Measurements from ENCODE around the gene MT1M.
"Not testable (repeated sequence)": the region's sequence is repeated elsewhere in the genome, so short reads cannot be mapped to it uniquely, and the experiment has no call there.

Gene MT1M

GRCh38 chr16:56649820-56650219 is 17.4 kb downstream of the MT1M start:
- no peak for DNase-seq (ENCODE audit: low read depth)

GRCh38 chr16:56651586-56651985 is 19.1 kb downstream of the MT1M start, which contains the start of gene MT1B:
MT1B (plus strand) TSS chr16:56651886; CDS start chr16:56651954, 68 bp downstream.
- no peak for DNase-seq (ENCODE audit: low read depth)

- no peak for DNase-seq (ENCODE audit: low read depth)
These were observed 20.1 kb downstream of the MT1M start for GRCh38 chr16:56652600-56652999.

DNA sequence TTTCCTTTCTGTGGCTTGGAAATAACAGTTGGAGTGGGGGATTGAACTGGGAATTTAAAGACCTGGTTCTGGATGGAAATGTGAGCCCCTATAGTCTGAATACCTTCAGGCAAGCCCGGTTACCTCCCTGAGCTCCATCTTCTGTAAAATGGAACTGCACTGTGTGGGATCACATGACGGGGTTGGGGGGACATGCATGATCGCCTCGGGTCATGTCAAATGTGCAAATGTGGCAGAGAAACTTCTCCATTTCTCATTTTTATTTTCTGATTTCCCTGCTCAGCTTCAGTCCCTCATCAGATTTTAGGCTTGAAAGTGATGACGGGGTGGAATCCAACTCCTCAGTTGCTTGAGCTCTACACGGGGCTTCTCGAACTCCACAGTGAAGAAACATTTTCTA is 20.8 kb downstream of the MT1M start:
- no peak for DNase-seq (ENCODE audit: low read depth)

DNA sequence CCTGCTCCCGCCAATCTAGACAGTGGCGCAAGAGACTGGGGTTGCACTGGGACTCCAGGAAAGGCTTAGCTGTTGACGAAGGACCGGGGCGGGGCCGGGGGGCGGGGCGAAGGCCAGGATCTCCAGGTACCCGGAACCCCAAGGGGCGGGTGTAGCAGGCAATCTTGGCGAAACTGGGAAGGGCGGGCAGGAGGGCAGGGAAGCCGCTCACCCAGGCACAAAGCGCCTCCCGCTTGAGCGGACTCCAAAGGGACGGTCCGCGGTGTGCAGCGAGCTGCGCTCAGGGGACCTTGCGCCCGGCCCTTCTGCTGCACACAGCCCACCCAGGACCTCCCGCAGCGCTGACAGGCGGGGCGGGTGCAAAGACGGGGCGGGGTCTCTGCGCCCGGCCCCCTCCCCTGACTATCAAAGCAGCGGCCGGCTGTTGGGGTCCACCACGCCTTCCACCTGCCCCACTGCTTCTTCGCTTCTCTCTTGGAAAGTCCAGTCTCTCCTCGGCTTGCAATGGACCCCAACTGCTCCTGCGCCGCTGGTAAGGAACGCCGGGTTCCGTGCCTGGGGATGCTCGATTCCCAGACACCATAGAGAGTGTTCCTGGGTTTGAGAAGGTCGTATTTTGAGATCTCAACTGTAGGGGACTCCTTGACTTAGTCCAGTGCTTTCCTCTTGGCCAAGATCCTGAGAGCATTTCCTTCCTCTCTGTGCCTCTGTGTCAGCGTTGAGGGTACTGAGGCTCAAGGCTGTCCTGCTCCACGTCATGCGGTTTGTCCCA is 25.3 kb downstream of the MT1M start, which contains the start of gene MT1F:
MT1F (plus strand) TSS at position 405 of the 772 bp plus-strand sequence; CDS start at position 505, 100 bp downstream.
- DNase-seq (ENCODE audit: low read depth): peak; percentile 42

- DNase-seq (ENCODE audit: low read depth): no peak
These were observed 25.9 kb downstream of the MT1M start for GRCh38 chr16:56658327-56658875.

DNA sequence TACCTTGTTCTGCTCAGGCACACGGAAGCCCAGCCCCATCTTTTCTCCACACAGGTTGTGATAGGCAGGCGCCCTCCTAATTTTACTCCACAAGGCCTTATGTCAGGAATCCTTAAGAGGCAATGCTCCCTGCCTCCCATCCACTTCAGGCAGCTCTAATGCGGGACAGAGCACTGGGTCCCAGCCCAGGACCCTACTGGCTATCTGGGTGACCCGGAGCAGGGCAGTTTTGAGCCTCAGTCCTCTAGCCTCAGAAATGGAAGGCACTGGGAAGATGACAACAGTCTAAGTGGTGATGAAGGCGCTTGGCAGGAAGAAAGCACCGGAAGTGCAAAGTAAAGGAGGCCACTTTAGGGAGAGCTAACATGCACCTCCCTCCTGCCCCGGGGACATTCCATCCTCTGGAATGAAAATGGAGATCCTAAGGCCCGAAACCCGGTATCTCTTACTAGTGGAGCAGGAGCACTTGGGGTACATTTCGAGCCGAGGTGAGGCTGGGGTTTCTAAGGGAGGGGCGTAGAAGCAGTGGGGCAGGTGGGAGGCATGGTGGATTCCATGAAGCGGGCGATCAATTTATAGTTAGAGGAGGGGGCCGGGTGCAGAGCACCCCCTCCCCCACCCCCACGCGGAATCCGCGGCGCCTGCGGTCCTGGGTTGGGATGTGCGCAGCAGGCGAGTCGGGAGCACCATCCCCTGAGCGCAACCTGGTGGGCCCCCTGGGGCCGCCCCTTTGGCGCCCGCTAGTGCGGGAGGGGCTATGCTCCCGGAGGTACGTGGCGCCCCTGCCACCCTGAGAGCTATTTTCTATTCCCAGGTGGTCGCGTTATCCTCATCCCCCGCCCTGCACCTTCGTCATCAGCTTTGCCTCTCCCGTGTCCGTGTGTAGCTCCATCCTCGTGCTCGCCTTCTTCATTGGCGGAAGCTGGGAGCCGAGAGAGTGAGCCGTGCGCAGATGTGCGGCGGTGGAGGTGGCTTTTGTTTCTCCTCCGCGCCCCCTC is 30.2 kb downstream of the MT1M start:
- DNase-seq (ENCODE audit: low read depth): no peak

DNA sequence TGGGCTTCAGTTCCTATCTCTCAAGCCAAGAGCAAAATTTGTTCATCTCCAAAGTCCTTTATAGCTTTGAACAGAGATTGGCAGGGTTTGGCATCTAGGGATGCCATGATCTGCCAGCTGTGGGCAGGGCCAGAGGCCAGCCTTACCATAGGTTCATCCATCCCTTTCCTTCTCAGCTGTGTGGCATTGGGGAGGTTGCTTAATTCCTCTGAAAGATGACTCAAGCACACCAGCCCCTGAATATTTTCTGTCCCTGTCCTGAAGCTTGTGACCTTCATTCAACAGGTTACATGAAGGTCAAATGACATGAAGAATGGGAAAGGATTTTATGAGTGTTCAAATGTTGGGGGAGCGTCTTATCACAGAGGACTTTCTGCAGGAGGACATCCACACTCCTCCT is 32.0 kb downstream of the MT1M start:
- DNase-seq (ENCODE audit: low read depth): no peak

DNA sequence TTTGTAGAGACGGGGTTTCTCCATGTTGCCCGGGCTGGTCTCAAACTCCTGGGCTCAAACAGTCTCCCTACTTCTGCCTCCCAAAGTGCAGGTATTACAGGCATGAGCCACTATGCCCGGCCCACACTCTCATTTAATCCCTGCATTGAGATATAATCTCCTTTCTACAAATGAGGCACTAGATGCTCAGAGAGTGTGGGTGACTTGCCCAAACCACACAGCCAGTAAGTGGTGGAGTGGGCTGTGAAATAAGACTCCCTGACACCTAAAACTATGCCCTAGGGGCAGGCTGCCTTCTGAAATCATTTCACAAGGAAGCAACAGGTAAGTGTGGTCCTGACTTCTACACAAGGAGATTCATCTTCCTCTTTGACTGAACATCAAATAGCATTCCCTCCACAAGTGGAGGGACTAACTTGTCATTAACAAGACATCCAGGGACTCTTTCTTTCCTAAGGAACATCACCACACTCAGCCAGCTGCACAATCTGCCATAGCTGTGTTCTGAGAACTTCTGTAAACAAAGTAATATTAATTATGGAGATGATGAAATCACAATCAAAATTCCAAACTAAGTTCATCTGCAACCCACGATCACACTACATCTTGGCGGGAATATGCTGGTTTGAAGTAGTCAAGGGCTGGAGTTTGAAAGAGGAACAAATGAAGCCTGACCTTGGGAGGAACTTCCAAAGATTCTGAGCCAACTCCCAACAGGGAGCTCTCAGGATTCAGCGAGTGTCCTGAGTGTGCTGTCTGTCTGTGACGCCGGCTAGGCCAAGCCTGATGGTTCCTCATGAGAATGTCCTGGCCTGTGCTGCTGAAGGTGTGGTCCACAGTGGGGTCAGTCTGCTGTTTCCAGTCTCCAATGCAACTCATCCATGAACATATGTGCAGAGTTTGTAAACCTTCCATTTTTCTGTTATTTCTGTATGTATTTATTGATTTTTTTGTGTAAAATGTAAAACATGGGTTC is 33.1 kb downstream of the MT1M start:
- DNase-seq (ENCODE audit: low read depth): not testable (repeated sequence)

GRCh38 chr16:56667581-56668571 is 35.4 kb downstream of the MT1M start, which contains the start of gene MT1G:
MT1G (minus strand) TSS chr16:56668065; CDS start chr16:56667993, 72 bp downstream.
- DNase-seq (ENCODE audit: low read depth): no peak

DNA sequence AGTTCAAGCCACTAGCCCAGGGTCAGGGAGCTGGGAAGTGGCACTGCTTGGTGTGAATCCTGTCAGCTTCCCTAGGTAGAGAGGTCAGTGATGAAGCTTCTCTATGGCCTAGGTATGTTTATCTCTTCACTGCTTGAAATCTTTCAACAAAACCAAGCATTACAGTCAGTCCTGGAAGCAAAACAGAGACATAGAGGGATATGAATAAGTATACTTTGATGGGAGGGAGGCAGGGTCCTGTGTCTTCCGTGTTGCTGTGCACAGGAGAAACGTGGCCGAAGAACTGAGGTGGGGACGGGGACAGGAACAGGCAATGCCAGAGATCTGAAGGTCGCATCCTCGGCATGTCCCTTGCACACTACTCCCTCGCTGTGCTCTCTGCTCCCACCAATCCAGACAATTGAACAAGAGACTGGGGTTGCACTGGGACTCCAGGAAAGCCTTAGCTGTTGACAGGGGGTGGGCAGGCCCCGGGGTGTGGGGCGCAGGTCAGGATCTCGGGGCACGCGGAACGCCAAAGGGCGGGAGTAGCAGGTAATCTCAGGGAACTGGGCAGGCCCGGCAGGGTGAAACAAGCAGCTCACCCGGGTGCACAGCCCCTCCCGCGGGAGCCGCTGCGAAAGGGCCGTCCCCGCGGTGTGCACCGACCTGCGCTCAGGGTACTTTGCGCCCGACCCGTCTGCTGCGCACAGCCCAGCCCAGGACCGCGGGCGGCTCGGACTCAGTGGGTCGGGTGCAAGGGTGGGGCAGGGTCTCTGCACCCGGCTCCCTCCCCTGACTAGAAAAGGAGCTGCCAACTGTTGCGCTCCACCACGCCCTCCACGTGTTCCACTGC is 36.8 kb downstream of the MT1M start, which contains the start of gene MT1H:
MT1H (plus strand) TSS at position 810 of the 835 bp plus-strand sequence. CDS start 71 bp downstream, outside the sequence.
- DNase-seq (ENCODE audit: low read depth): no peak

DNA sequence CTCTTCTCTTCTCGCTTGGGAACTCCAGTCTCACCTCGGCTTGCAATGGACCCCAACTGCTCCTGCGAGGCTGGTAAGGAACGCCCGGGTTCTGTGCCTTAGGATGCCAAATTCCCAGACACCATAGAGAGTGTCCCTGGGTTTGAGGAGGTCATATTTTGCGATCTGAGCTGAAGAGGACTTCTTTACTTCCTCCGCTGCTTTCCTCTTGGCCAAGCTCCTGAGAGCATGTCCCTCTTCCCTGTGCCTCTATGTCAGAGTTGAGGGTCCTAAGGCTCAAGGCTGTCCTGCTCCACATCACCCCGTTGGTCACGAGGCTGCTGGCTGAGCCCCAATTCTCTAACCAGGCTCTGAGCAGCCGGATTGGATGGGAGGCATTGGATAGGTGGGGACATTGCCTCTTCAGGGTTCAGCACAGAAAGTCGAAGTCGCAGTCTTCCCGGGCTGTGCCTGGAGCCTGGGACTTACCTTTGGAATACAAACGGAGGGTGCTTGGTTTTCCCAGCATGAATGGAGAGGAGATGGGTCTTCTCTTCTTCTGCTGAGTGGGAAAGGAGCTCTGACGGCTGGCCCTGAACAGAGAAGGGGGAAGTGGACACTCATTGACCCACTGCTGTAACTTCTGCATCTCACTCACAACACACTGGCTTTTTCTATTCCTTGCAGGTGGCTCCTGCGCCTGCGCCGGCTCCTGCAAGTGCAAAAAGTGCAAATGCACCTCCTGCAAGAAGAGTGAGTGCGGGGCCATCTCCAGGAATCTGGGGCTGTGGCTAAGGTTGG is 37.6 kb downstream of the MT1M start:
- no peak for DNase-seq (ENCODE audit: low read depth)

DNA sequence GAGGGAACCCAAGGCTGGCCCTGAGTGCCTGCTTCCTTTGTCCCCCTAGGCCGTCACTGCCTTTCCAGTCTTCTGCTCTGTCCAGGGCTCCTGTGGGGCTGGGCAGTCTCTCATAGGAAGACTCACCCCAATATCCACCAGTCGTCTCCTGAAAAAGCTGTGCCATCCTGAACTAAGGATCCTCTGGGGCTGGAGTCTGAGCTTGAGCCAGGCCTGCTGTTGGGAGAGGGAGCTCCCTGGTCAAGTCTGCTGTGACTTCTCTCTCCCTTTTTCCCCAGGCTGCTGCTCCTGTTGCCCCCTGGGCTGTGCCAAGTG is 38.1 kb downstream of the MT1M start:
- no peak for DNase-seq (ENCODE audit: low read depth)

DNA sequence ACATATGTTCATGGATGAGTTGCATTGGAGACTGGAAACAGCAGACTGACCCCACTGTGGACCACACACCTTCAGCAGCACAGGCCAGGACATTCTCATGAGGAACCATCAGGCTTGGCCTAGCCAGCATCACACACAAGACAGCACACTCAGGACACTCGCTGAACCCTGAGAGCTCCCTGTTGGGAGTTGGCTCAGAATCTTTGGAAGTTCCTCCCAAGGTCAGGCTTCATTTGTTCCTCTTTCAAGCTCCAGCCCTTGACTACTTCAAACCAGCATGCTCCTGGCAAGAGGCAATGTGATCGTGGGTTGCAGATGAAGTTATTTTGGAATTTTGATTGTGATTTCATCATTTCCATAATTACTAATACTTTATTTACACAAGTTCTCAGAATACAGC is 39.2 kb downstream of the MT1M start:
- DNase-seq (ENCODE audit: low read depth): not testable (repeated sequence)

DNA sequence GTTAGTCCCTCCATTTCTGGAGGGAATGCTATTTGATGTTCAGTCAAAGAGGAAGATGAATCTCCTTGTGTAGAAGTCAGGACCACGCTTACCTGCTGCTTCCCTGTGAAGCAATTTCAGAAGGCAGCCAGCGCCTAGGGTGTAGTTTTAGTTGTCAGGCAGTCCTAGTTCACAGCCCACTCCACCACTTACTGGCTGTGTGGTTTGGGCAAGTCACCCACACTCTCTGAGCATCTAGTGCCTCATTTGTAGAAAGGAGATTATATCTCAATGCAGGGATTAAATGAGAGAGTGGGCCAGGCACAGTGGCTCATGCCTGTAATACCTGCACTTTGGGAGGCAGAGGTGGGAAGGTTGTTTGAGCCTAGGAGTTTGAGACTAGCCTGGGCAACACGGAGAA is 39.7 kb downstream of the MT1M start:
- DNase-seq (ENCODE audit: low read depth): not testable (repeated sequence)

- no peak for DNase-seq (ENCODE audit: low read depth)
These were observed 40.5 kb downstream of the MT1M start for GRCh38 chr16:56672761-56673536.

GRCh38 chr16:56673921-56674320 is 41.5 kb downstream of the MT1M start:
- no peak for DNase-seq (ENCODE audit: low read depth)

All from stimulated activated CD8-positive, alpha-beta memory T cell treated with anti-CD3 and anti-CD28 coated beads, Interleukin-12 subunit alpha, Interleukin-12 subunit beta, amount 100 ng/mL, for 4 hours (primary cell).